Lung (tissue), 12 donors: Measurements from ENCODE around the gene OFD1. TPM values are rescaled to one million over a fixed set of nuclear protein-coding genes. Genes with fewer than 3 reads are reported as not detected.
A peak's percentile ranks its signal among the peaks of the same experiment; 100 is the strongest.

ENCODE experiments used
- ATAC-seq: fragments of 200-7000 bp; cut with Tn5 transposase; one replicate; pipeline ENCODE4 v1.9.1; 2020; ENCODE audit warnings: moderate number of reproducible peaks; ENCODE audit not compliant: insufficient read depth, low FRiP score
- DNase-seq, 3 donors: peaks; one replicate each; pipeline ENCODE4 v3.0.0-alpha.2; 2013 to 2017
- H3K27ac ChIP-seq, 2 donors: one replicate each; pipeline ENCODE4 v1.5.1; 2013; ENCODE audit warnings: mild to moderate bottlenecking in 2 of 2, moderate library complexity in 2 of 2, control low read depth in 1 of 2, inconsistent platforms in 1 of 2, low read depth in 1 of 2, low read length in 1 of 2
- H3K27me3 ChIP-seq, 3 donors: one replicate each; pipeline ENCODE4 v1.5.1; 2013; ENCODE audit warnings: low read length in 2 of 3; ENCODE audit not compliant: control insufficient read depth in 3 of 3, insufficient read depth in 3 of 3
- H3K36me3 ChIP-seq, 4 donors: one replicate each; pipeline ENCODE4 v1.5.1; 2013; ENCODE audit warnings: low read length in 4 of 4, mild to moderate bottlenecking in 1 of 4, moderate library complexity in 1 of 4; ENCODE audit not compliant: control insufficient read depth in 4 of 4, insufficient read depth in 4 of 4
- H3K4me1 ChIP-seq, 5 donors: one replicate each; pipeline ENCODE4 v1.5.1; 2013; ENCODE audit warnings: low read length in 5 of 5, mild to moderate bottlenecking in 2 of 5, moderate library complexity in 1 of 5; ENCODE audit not compliant: control insufficient read depth in 5 of 5, insufficient read depth in 5 of 5
- H3K4me3 ChIP-seq: one replicate; pipeline ENCODE4 v1.5.1; 2013; ENCODE audit warnings: mild to moderate bottlenecking, control low read depth, moderate library complexity
- H3K9ac ChIP-seq, 2 donors: one replicate each; pipeline ENCODE4 v1.5.1; 2013; ENCODE audit warnings: low read length in 2 of 2, control low read depth in 1 of 2; ENCODE audit not compliant: insufficient read depth in 1 of 2
- H3K9me3 ChIP-seq, 4 donors: one replicate each; pipeline ENCODE4 v1.5.1; 2013; ENCODE audit warnings: low read length in 3 of 4, mild to moderate bottlenecking in 1 of 4, moderate library complexity in 1 of 4; ENCODE audit not compliant: control insufficient read depth in 4 of 4, insufficient read depth in 3 of 4
- CTCF ChIP-seq: IDR thresholded peaks from 2 replicates; pipeline ENCODE4 v1.5.1; 2012; ENCODE audit warnings: mild to moderate bottlenecking; ENCODE audit errors: control extremely low read depth, extremely low read depth
- WGBS, 2 donors: extraction: QIAGEN DNeasy Blood & Tissue Kit; methylation state at CpG; one replicate each; pipeline ENCODE4 v1.1.7; 2013; 5-methylcytosine and 5-hydroxymethylcytosine counted together
- polyA plus RNA-seq, 2 donors: library from polyadenylated mRNA; stranded (reverse); fragments of 200-250 nt; gene quantifications; one replicate each; pipeline ENCODE4 v1.2.1, GENCODE V29; 2013
- total RNA-seq, 2 donors: library from RNA; depleted of rRNA in 1 of 2; stranded (reverse); fragments of >200 nt in 1 of 2; gene quantifications; one replicate each; pipeline ENCODE4 v1.2.1, GENCODE V29; 2014 to 2021
- donor health status: control.
- donor health status: control.
- donor health status: Bipolar disorder and iron deficiency.
- donor health status: healthy.
- donor health status: DM: yes; HTN: yes; CAD: no.

The OFD1 gene
- total and polyA plus RNA-seq, 4 donors: 10.3 to 65.8 (median 34.6) TPM

DNA sequence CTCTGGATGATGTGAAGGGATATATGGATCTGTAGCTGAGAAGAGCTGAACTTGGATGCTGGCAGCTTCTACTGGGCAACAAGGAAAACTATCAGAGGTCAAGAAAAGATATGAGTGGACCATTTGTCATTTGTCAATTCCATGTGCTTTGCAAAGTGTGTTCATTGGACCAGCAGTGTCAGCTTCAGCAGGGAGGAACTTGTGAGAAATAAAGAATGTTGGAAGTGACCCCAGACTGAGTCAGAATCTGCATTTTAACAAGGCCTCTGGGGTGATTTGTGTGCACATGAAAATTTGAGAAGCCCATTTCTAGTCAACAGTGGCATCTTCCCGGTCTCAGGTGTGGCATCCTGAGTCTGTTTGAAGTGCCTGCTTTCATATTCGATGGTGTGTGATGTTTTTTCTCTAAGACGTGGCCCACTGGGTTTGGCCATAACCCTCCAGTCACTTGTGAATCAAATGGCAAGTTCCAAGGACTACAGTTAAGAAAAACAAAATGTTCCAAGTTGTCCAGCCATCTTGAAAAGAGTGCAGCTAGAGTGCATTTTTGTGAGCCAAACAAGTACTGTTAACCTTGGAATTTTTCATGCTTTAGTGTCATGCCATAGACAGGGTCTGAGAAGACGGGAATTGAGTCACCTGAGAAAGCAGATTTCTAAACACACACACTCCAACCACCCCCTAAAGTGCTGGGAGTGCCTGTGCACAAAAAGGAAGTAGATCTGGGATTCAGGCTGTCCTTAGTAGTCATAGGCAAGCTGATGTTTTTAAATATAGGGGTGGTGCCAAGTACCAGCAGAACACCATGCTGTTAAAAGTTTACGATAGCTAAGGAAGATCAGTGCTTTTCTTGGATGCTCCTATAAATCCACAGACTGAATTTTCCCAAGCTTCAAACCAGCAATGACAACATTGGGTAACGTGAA, 55.9 kb downstream of the OFD1 start:
- no peak overlapping the region for H3K4me3 ChIP-seq
- H3K9me3 ChIP-seq: no peaks in the 10 kb centered on the region
- TF ChIP-seq CTCF: no peak
- DNase-seq: no peak
- H3K4me1 ChIP-seq: no peaks in the 10 kb centered on the region
- no peak overlapping the region for H3K9ac ChIP-seq
- 67 to 85% methylated on average over 6 of the region's 6 CpGs for WGBS, 2 donors
- peaks cover 0 to 27% (median 22%) of the 10 kb centered on the region in 3 donors for H3K27me3 ChIP-seq
- H3K27ac ChIP-seq: no peak overlapping the region
- no peaks in the 10 kb centered on the region for H3K36me3 ChIP-seq
- ATAC-seq: peak; percentile 27

GRCh38 chrX:13791145-13791544, 56.6 kb downstream of the OFD1 start:
- Histone ChIP-seq H3K27ac (no peak overlapping the region), H3K4me3 (no peak overlapping the region), H3K4me1 (no peaks in the 10 kb centered on the region), H3K9ac (no peak overlapping the region), H3K27me3 (peaks cover 0 to 21% (median 19%) of the 10 kb centered on the region in 3 donors), H3K36me3 (no peaks in the 10 kb centered on the region), H3K9me3 (no peaks in the 10 kb centered on the region)
- no peak for DNase-seq
- no peak for TF ChIP-seq CTCF
- no peak for ATAC-seq
- 85 to 94% methylated on average over 1 to 2 of the region's 2 CpGs for WGBS, 2 donors

DNA sequence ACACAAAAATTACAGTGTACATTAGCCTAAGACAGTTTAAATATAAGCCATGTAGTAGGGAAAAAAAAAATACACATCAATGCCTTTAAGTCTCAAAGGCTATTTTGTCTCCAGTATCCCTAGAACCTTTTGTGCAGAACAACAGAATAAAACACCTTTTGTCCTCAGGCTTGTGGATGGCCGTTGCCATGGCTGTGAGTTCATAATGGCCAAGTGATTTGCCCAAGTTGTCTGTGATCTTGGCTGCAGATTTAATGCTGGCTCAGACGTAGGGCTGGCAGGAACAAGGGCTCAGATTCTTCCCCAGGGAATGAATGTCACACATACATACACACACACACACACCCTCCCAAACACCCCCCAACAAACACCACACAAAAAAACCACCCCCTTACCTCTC, 57.0 kb downstream of the OFD1 start:
- WGBS, 2 donors: 40 to 73% methylated on average over 2 of the region's 2 CpGs
- H3K36me3 ChIP-seq: no peaks in the 10 kb centered on the region
- ATAC-seq (no peak), DNase-seq (peak in 1 of 3 donors; percentile 11)
- H3K4me3 ChIP-seq: no peak overlapping the region
- H3K27ac ChIP-seq: no peak overlapping the region
- no peaks in the 10 kb centered on the region for H3K9me3 ChIP-seq
- no peaks in the 10 kb centered on the region for H3K4me1 ChIP-seq
- no peak for TF ChIP-seq CTCF
- peaks cover 0 to 21% (median 19%) of the 10 kb centered on the region in 3 donors for H3K27me3 ChIP-seq
- no peak overlapping the region for H3K9ac ChIP-seq
